G401.6 (cell line): ENCODE measurements around the gene L2HGDH.
"Not testable (repeated sequence)": the region's sequence is repeated elsewhere in the genome, so short reads cannot be mapped to it uniquely, and the experiment has no call there.

Source experiments
- FAIRE-seq: peaks from 2 replicates; lab custom pipeline; 2012; peaks lifted over from hg19 to GRCh38; lab: Jason Lieb, UNC

Gene L2HGDH

GRCh38 chr14:50339178-50339804, 27.3 kb upstream of the L2HGDH start:
- no peak for FAIRE-seq

- no peak for FAIRE-seq
Measured at GRCh38 chr14:50338587-50338986, 26.6 kb upstream of the L2HGDH start.

- FAIRE-seq, result no peak
Measured at GRCh38 chr14:50335989-50336824, 24.2 kb upstream of the L2HGDH start.

DNA sequence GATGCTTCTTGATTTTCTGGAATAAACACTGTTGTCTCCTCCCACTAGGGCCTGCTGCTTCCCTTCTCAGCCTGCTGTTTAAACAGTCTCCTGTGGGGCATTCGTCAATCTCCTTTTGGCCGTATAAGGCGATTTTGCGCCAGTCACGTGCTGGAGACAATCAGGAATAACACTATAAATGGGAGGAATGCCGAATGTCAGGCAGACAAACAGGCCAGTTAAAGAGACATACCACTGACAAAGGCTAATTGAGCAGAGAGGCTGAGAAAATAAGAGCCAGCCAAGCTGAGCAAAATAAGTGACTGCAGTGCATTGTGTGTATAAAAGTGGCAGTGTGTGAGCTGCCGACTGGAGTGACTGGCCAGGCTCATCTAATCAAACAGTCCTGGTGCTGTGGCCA, 23.4 kb upstream of the L2HGDH start:
- no peak for FAIRE-seq

GRCh38 chr14:50334211-50334610, 22.2 kb upstream of the L2HGDH start:
- FAIRE-seq, result no peak

- FAIRE-seq, result no peak
Measured at GRCh38 chr14:50333014-50333509, 21.0 kb upstream of the L2HGDH start.

GRCh38 chr14:50331596-50331995, 19.6 kb upstream of the L2HGDH start:
- no peak for FAIRE-seq

- FAIRE-seq, result peak; percentile 93
Measured at GRCh38 chr14:50321009-50321660, 9.1 kb upstream of the L2HGDH start.

DNA sequence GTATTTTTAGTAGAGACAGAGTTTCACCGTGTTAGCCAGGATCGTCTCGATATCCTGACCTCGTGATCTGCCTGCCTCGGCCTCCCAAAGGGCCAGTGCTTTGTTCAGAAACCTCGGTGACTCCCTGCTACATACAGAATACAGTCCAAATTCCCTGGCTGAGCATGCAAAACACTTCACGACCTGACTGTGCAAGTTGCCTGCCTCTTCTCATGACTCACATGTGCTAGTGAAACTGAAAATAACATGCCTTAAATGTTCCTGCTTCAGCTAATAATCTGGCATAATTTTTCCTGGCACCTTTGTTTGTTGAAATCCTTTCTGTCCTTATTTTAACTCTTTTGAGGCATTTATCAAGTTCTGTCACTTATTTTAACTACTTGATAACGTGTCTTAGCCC, 8.3 kb upstream of the L2HGDH start:
- FAIRE-seq, result no peak

GRCh38 chr14:50319721-50320120, 7.7 kb upstream of the L2HGDH start:
- FAIRE-seq, result no peak

GRCh38 chr14:50319293-50319692, 7.3 kb upstream of the L2HGDH start:
- no peak for FAIRE-seq

DNA sequence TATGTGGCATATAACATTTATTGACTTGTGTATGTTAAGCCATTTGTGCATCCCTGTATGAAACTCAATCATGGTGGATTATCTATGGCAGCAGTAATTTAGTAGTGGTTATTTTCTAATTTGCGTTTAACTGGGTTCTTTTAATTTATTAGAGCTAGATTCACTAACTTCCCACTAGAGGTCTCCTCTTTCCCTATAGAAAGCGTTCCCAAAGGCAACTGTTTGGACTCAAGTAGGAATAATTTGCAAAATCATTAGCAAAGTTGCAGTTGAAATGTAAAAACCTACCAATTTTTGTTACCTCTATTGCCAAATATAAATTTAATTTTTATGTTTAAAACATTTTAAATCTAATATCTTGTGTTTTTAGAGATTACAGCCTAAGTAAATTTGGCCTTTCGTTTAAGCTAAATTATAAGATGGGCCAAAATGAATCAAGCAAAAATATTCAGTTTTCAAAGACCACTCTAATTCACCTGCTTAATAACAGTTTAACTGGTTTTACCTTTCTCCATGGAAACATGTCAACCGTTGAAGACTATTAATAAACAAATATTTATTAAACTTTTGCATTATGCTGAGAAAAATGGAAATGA, 6.1 kb upstream of the L2HGDH start:
- FAIRE-seq, result peak; percentile 90

DNA sequence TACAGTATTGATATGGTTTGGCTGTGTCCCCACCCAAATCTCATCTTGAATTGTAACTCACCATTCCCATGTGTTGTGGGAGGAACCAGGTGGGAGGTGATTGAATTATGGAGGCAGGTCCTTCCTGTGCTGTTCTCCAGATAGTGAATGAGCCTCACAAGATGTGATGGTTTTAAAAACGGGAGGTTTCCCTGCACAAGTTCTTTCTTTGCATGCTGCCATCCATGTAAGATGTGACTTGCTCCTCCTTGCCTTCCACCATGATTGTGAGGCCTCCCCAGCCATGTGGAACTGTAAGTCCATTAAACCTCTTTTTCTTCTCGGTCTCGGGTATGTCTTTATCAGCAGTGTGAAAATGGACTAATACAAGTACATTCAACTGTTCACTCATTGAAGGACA, 2.1 kb upstream of the L2HGDH start:
- not testable (repeated sequence) for FAIRE-seq

DNA sequence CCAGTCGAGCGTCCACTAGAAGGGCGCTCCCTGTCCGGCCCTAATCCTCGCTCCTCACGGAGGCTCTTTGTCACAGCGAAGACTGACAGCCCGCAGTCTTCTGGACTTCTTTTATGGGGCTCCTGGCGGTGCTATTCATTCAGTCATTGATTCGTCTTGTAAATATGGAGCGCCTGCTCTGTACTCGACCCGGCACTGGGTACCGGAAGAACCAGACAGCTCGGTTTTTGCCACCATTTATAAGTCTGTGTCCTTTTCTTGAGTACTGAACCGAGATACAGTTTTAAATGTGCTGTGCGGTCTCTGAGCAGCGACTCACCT, 665 bp upstream of the L2HGDH start:
- FAIRE-seq, result no peak

DNA sequence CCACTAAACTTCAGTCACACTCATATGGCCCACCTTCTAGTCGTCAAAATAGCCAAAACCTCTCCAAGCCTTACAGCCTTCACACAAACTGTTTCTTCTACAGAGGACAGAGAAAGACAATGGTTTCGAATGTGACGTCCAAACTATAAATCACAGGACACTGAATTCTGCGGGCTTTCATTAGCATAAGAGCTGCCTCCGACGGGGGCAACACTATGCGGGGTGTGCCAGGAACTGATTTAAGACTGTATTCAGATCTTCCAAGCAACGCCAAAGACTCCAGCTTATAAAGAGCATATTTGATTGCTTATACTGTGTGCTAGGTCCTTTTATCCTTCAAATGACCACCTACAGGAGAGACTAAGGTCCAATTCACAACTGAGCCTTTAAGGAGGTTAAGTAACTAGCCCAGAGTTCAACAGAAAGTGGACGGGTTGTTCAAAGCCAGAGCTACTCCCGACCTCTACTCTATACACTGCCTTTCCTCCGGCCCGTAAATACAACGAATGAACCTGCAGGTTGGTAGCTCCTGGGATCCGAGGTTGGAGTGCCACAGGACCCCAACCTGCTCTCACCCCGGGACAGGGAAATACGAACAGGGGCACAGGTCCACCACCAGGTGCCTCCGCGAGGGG, 575 bp downstream of the L2HGDH start:
- no peak for FAIRE-seq

- FAIRE-seq, result no peak
Measured at GRCh38 chr14:50310445-50310844, 1.6 kb downstream of the L2HGDH start.

- FAIRE-seq, result no peak
Measured at GRCh38 chr14:50308363-50308915, 3.6 kb downstream of the L2HGDH start.

DNA sequence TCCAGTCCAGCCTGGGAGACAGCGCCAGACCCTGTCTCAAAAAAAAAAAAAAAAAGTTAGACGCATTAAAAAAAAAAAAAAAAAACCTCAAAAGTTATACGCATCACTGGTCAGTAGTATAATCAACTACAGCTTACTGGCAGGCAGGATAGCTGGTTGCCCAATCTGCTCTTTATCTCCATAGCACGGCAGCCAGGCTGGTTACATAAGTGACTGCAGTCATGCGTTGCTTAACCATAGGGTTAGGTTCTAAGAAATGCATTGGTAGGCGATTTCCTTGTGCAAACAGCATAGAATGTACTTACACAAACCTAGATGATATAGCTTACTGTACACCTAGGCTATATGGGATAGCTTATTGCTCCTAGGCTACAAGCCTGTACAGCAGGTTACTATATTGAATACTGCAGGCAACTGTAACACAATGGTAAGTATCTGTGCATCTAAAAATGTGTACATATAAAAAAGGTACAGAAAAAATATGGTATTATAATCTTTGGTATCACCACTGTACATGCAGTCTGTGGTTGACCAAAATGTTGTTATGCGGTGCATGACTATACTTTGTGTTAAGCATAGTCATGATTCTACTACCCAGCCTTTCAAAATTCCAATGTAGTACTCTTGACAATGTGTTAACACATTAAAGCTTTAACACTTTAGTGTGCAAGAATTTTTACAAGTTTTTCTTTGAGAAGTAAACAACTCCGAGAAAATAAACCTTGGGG, 8.1 kb downstream of the L2HGDH start:
- FAIRE-seq, result no peak

- FAIRE-seq, result no peak
Measured at GRCh38 chr14:50301914-50302313, 10.1 kb downstream of the L2HGDH start.

DNA sequence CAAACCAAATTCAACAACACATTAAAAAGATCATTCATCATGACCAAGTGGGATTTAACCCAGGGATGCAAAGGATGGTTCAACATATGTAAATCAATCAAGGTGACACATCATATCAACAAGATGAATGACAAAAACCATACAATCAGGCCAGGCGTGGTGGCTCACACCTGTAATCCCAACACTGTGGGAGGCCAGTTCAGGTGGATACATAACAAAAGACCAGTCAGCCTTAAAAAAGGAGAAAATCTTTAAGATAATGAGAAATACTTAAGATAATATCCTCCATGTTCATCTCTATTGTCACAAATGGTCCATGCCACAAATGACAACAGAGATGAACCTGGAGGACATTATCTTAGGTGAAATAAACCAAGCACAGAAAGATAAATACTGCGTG, 12.4 kb downstream of the L2HGDH start:
- FAIRE-seq, result no peak

DNA sequence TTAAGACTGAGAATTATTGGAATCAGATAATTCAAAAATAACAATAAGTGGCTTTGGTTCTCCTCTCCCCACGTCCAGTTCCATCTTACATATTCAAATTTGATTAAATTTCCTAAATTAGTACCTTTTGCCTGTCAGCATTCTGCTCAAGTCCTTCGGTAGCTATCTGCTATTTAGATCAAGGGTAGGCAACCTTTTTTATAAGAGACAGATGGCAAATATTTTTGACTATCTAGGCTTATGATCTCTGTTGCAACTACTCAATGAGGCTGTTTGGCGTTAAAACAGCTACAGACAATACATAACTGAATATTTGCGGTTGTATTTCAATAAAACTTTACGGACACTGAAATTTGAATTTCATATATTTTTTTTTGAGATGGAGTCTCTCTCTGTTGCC, 21.7 kb downstream of the L2HGDH start:
- no peak for FAIRE-seq

DNA sequence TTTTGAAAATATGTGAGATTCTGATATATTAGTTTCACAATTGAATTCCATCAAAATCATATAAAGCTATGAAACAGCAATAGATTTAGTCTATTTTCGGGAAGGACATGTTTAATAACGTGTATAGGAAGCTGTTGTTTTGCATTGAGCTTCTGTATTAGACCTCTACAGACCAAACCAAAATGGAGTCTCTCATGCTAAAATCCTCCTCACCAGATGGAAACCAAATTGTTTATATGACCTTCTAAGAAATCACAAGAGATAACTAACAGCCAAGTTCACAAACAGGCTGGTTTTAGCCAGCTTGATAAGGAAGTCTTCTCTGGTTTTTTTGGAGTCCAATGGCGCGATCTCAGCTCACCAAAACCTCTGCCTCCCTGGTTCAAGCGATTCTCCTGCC, 23.9 kb downstream of the L2HGDH start:
- no peak for FAIRE-seq
